Measurements from ENCODE around the gene CIBAR2. TPM values are rescaled to one million over a fixed set of nuclear protein-coding genes. Genes with fewer than 3 reads are reported as not detected.

CIBAR2 gene
- total RNA-seq, 2 experiments from 2014 or later, result not detected

- H3K36me3 Mint-ChIP-seq, result no peaks in the 10 kb centered on the region
- no peak overlapping the region for H3K4me3 Mint-ChIP-seq
- DNase-seq, result no peak
- no peaks in the 10 kb centered on the region for H3K4me1 Mint-ChIP-seq
- H3K27ac Mint-ChIP-seq, result no peak overlapping the region
- H3K27me3 Mint-ChIP-seq, result no peaks in the 10 kb centered on the region
- H3K9me3 Mint-ChIP-seq, result no peaks in the 10 kb centered on the region
Measured at GRCh38 chr16:85148931-85149330, 36.7 kb upstream of the CIBAR2 start.

GRCh38 chr16:85146922-85147651 lies 34.8 kb upstream of the CIBAR2 start:
- Mint-ChIP-seq H3K4me1 (no peaks in the 10 kb centered on the region), H3K4me3 (no peak overlapping the region), H3K27me3 (no peaks in the 10 kb centered on the region), H3K9me3 (no peaks in the 10 kb centered on the region), H3K36me3 (no peaks in the 10 kb centered on the region), H3K27ac (no peak overlapping the region)
- DNase-seq, result no peak

- H3K4me3 Mint-ChIP-seq, result no peak overlapping the region
- H3K4me1 Mint-ChIP-seq, result no peaks in the 10 kb centered on the region
- H3K9me3 Mint-ChIP-seq, result no peaks in the 10 kb centered on the region
- no peak overlapping the region for H3K27ac Mint-ChIP-seq
- H3K27me3 Mint-ChIP-seq, result no peaks in the 10 kb centered on the region
- DNase-seq, result no peak
- H3K36me3 Mint-ChIP-seq, result no peaks in the 10 kb centered on the region
Measured at GRCh38 chr16:85146532-85146797, 34.2 kb upstream of the CIBAR2 start.

GRCh38 chr16:85145734-85146531 lies 33.7 kb upstream of the CIBAR2 start:
- H3K9me3 Mint-ChIP-seq, result no peaks in the 10 kb centered on the region
- DNase-seq, result no peak
- no peaks in the 10 kb centered on the region for H3K36me3 Mint-ChIP-seq
- H3K27me3 Mint-ChIP-seq, result no peaks in the 10 kb centered on the region
- no peaks in the 10 kb centered on the region for H3K4me1 Mint-ChIP-seq
- no peak overlapping the region for H3K4me3 Mint-ChIP-seq
- H3K27ac Mint-ChIP-seq, result no peak overlapping the region

GRCh38 chr16:85145188-85145587 lies 32.9 kb upstream of the CIBAR2 start:
- Mint-ChIP-seq H3K27me3 (no peaks in the 10 kb centered on the region), H3K36me3 (no peaks in the 10 kb centered on the region), H3K27ac (no peak overlapping the region), H3K4me3 (no peak overlapping the region), H3K9me3 (no peaks in the 10 kb centered on the region), H3K4me1 (no peaks in the 10 kb centered on the region)
- DNase-seq, result no peak

GRCh38 chr16:85144026-85144915 lies 32.0 kb upstream of the CIBAR2 start:
- no peaks in the 10 kb centered on the region for H3K4me1 Mint-ChIP-seq
- no peak overlapping the region for H3K4me3 Mint-ChIP-seq
- H3K27me3 Mint-ChIP-seq, result peaks cover 4% of the 10 kb centered on the region
- DNase-seq, result no peak
- H3K9me3 Mint-ChIP-seq, result no peaks in the 10 kb centered on the region
- no peak overlapping the region for H3K27ac Mint-ChIP-seq
- H3K36me3 Mint-ChIP-seq, result no peaks in the 10 kb centered on the region

GRCh38 chr16:85142771-85143211 lies 30.5 kb upstream of the CIBAR2 start:
- no peak overlapping the region for H3K4me3 Mint-ChIP-seq
- no peaks in the 10 kb centered on the region for H3K9me3 Mint-ChIP-seq
- no peak overlapping the region for H3K27ac Mint-ChIP-seq
- DNase-seq, result no peak
- H3K27me3 Mint-ChIP-seq, result peaks cover 19% of the 10 kb centered on the region
- no peaks in the 10 kb centered on the region for H3K4me1 Mint-ChIP-seq
- H3K36me3 Mint-ChIP-seq, result no peaks in the 10 kb centered on the region

- H3K36me3 Mint-ChIP-seq, result no peaks in the 10 kb centered on the region
- no peak overlapping the region for H3K4me3 Mint-ChIP-seq
- no peak overlapping the region for H3K27ac Mint-ChIP-seq
- peaks cover 25% of the 10 kb centered on the region for H3K27me3 Mint-ChIP-seq
- no peaks in the 10 kb centered on the region for H3K9me3 Mint-ChIP-seq
- no peaks in the 10 kb centered on the region for H3K4me1 Mint-ChIP-seq
- no peak for DNase-seq
Measured at GRCh38 chr16:85142129-85142513, 29.8 kb upstream of the CIBAR2 start.

- no peak overlapping the region for H3K4me3 Mint-ChIP-seq
- H3K9me3 Mint-ChIP-seq, result no peaks in the 10 kb centered on the region
- H3K27me3 Mint-ChIP-seq, result peaks cover 29% of the 10 kb centered on the region
- no peaks in the 10 kb centered on the region for H3K36me3 Mint-ChIP-seq
- no peak overlapping the region for H3K27ac Mint-ChIP-seq
- H3K4me1 Mint-ChIP-seq, result peaks cover 1% of the 10 kb centered on the region
- DNase-seq, result no peak
Measured at GRCh38 chr16:85141491-85142128, 29.3 kb upstream of the CIBAR2 start.

- Mint-ChIP-seq H3K36me3 (no peaks in the 10 kb centered on the region), H3K4me3 (no peak overlapping the region), H3K27me3 (peaks cover 36% of the 10 kb centered on the region), H3K9me3 (no peaks in the 10 kb centered on the region), H3K27ac (no peak overlapping the region), H3K4me1 (peaks cover 2% of the 10 kb centered on the region)
- DNase-seq, result no peak
Measured at GRCh38 chr16:85140455-85141012, 28.3 kb upstream of the CIBAR2 start.

GRCh38 chr16:85139881-85140339 lies 27.6 kb upstream of the CIBAR2 start:
- no peak overlapping the region for H3K27ac Mint-ChIP-seq
- no peaks in the 10 kb centered on the region for H3K36me3 Mint-ChIP-seq
- peaks cover 2% of the 10 kb centered on the region for H3K4me1 Mint-ChIP-seq
- no peaks in the 10 kb centered on the region for H3K9me3 Mint-ChIP-seq
- no peak overlapping the region for H3K4me3 Mint-ChIP-seq
- no peak for DNase-seq
- peaks cover 36% of the 10 kb centered on the region for H3K27me3 Mint-ChIP-seq

- Mint-ChIP-seq H3K27ac (no peak overlapping the region), H3K4me1 (peaks cover 2% of the 10 kb centered on the region), H3K36me3 (no peaks in the 10 kb centered on the region), H3K4me3 (no peak overlapping the region), H3K27me3 (peaks cover 36% of the 10 kb centered on the region), H3K9me3 (no peaks in the 10 kb centered on the region)
- no peak for DNase-seq
Measured at GRCh38 chr16:85138825-85139627, 26.8 kb upstream of the CIBAR2 start.

GRCh38 chr16:85138073-85138824 lies 26.0 kb upstream of the CIBAR2 start:
- Mint-ChIP-seq H3K36me3 (no peaks in the 10 kb centered on the region), H3K27ac (no peak overlapping the region), H3K27me3 (peaks cover 36% of the 10 kb centered on the region), H3K9me3 (no peaks in the 10 kb centered on the region), H3K4me1 (peaks cover 2% of the 10 kb centered on the region), H3K4me3 (no peak overlapping the region)
- no peak for DNase-seq

All from activated naive CD8-positive, alpha-beta T cell treated with anti-CD3 and anti-CD28 coated beads for 36 hours (primary cell).